Umbilical cord (tissue), 2 donors: ENCODE data around the gene FKBP5. TPM values are rescaled to one million over a fixed set of nuclear protein-coding genes. Genes with fewer than 3 reads are reported as not detected.
A peak's percentile ranks its signal among the peaks of the same experiment; 100 is the strongest.
"Not testable (repeated sequence)": the region's sequence is repeated elsewhere in the genome, so short reads cannot be mapped to it uniquely, and the experiment has no call there.

Experiments
- DNase-seq: peaks from one replicate; pipeline ENCODE4 v3.0.0-alpha.2; 2015; ENCODE audit warnings: low spot score
- total RNA-seq: library from RNA; depleted of rRNA; stranded (reverse); fragments of >200 nt; gene quantifications from one replicate; pipeline ENCODE4 v1.2.3, GENCODE V29; 2014; ENCODE audit warnings: low replicate concordance; ENCODE audit not compliant: insufficient read depth

FKBP5 gene
- total RNA-seq, 1 donor from 2014 or later, result 21.7 TPM

GRCh38 chr6:35622283-35622682, 66.4 kb downstream of the FKBP5 start:
- DNase-seq, result no peak

- no peak for DNase-seq
Measured at GRCh38 chr6:35620706-35621105, 68.0 kb downstream of the FKBP5 start.

- DNase-seq, result no peak
Measured at GRCh38 chr6:35613762-35614161, 75.0 kb downstream of the FKBP5 start.

- DNase-seq, result peak; percentile 34
Measured at GRCh38 chr6:35611240-35611639, 77.5 kb downstream of the FKBP5 start.

- no peak for DNase-seq
Measured at GRCh38 chr6:35610830-35611229, 77.9 kb downstream of the FKBP5 start.

GRCh38 chr6:35609588-35609987, 79.1 kb downstream of the FKBP5 start:
- no peak for DNase-seq

- DNase-seq, result no peak
Measured at GRCh38 chr6:35607517-35608233, 81.0 kb downstream of the FKBP5 start.

- DNase-seq, result no peak
Measured at GRCh38 chr6:35605600-35605999, 83.1 kb downstream of the FKBP5 start.

- DNase-seq, result no peak
Measured at GRCh38 chr6:35603326-35604202, 85.2 kb downstream of the FKBP5 start.

- DNase-seq, result peak; percentile 28
Measured at GRCh38 chr6:35602133-35602946, 86.4 kb downstream of the FKBP5 start.

GRCh38 chr6:35601331-35602132, 87.2 kb downstream of the FKBP5 start:
- peak; percentile 81 for DNase-seq

- no peak for DNase-seq
Measured at GRCh38 chr6:35600659-35601125, 88.0 kb downstream of the FKBP5 start.

- no peak for DNase-seq
Measured at GRCh38 chr6:35599761-35600658, 88.7 kb downstream of the FKBP5 start.

- DNase-seq, result not testable (repeated sequence)
Measured at GRCh38 chr6:35598621-35599020, 90.1 kb downstream of the FKBP5 start.

- peak; percentile 93 for DNase-seq
Measured at GRCh38 chr6:35596448-35597442, 92.0 kb downstream of the FKBP5 start.

GRCh38 chr6:35594503-35595186, 94.1 kb downstream of the FKBP5 start:
- DNase-seq, result no peak

GRCh38 chr6:35592178-35592577, 96.5 kb downstream of the FKBP5 start:
- DNase-seq, result no peak

GRCh38 chr6:35590622-35591066, 98.1 kb downstream of the FKBP5 start:
- DNase-seq, result peak; percentile 26
